ENCODE results near the gene SUSD4.

Gene SUSD4

GRCh38 chr1:223227486-223228196, 136.3 kb downstream of the SUSD4 start:
- DNase-seq, result no peak
- TF ChIP-seq GATA1 (IDR thresholded peaks at IDR 0.05; ENCODE audit: low read depth, low read length) (no peak), POLR2A (IDR thresholded peaks at IDR 0.05; ENCODE audit: low read length) (no peak)

GRCh38 chr1:223227031-223227430, 136.9 kb downstream of the SUSD4 start:
- DNase-seq, result no peak

GRCh38 chr1:223226271-223226670, 137.7 kb downstream of the SUSD4 start:
- TF ChIP-seq GATA1 (IDR thresholded peaks at IDR 0.05; ENCODE audit: low read depth, low read length) (no peak), POLR2A (IDR thresholded peaks at IDR 0.05; ENCODE audit: low read length) (no peak)
- no peak for DNase-seq

More at GRCh38 chr1:223227031-223227430, 136.9 kb downstream of the SUSD4 start:
- TF ChIP-seq GATA1 (IDR thresholded peaks at IDR 0.05; ENCODE audit: low read depth, low read length) (no peak), POLR2A (IDR thresholded peaks at IDR 0.05; ENCODE audit: low read length) (no peak)

GRCh38 chr1:223225481-223225880, 138.5 kb downstream of the SUSD4 start:
- TF ChIP-seq POLR2A (IDR thresholded peaks at IDR 0.05; ENCODE audit: low read length), result no peak
- no peak for TF ChIP-seq GATA1 (IDR thresholded peaks at IDR 0.05; ENCODE audit: low read depth, low read length)
- DNase-seq, result no peak

- no peak for DNase-seq
- TF ChIP-seq POLR2A (IDR thresholded peaks at IDR 0.05; ENCODE audit: low read length) (no peak), GATA1 (IDR thresholded peaks at IDR 0.05; ENCODE audit: low read depth, low read length) (no peak)
These were observed 138.9 kb downstream of the SUSD4 start for GRCh38 chr1:223225061-223225460.

GRCh38 chr1:223224465-223224864, 139.5 kb downstream of the SUSD4 start:
- DNase-seq, result no peak
- no peak for TF ChIP-seq POLR2A (IDR thresholded peaks at IDR 0.05; ENCODE audit: low read length)
- TF ChIP-seq GATA1 (IDR thresholded peaks at IDR 0.05; ENCODE audit: low read depth, low read length), result no peak

GRCh38 chr1:223223091-223223995, 140.6 kb downstream of the SUSD4 start:
- TF ChIP-seq POLR2A (IDR thresholded peaks at IDR 0.05; ENCODE audit: low read length) (no peak), GATA1 (IDR thresholded peaks at IDR 0.05; ENCODE audit: low read depth, low read length) (no peak)
- no peak for DNase-seq

GRCh38 chr1:223222377-223222776, 141.6 kb downstream of the SUSD4 start:
- TF ChIP-seq GATA1 (IDR thresholded peaks at IDR 0.05; ENCODE audit: low read depth, low read length) (no peak), POLR2A (IDR thresholded peaks at IDR 0.05; ENCODE audit: low read length) (no peak)
- no peak for DNase-seq

- TF ChIP-seq POLR2A (IDR thresholded peaks at IDR 0.05; ENCODE audit: low read length) (no peak), GATA1 (IDR thresholded peaks at IDR 0.05; ENCODE audit: low read depth, low read length) (no peak)
- no peak for DNase-seq
These were observed 142.3 kb downstream of the SUSD4 start for GRCh38 chr1:223221686-223222085.

GRCh38 chr1:223219846-223220610, 143.9 kb downstream of the SUSD4 start:
- DNase-seq, result no peak
- TF ChIP-seq GATA1 (IDR thresholded peaks at IDR 0.05; ENCODE audit: low read depth, low read length) (no peak), POLR2A (IDR thresholded peaks at IDR 0.05; ENCODE audit: low read length) (no peak)

GRCh38 chr1:223219318-223219635, 144.7 kb downstream of the SUSD4 start:
- no peak for TF ChIP-seq POLR2A (IDR thresholded peaks at IDR 0.05; ENCODE audit: low read length)
- TF ChIP-seq GATA1 (IDR thresholded peaks at IDR 0.05; ENCODE audit: low read depth, low read length), result no peak
- DNase-seq, result no peak

- TF ChIP-seq GATA1 (IDR thresholded peaks at IDR 0.05; ENCODE audit: low read depth, low read length), result no peak
- TF ChIP-seq POLR2A (IDR thresholded peaks at IDR 0.05; ENCODE audit: low read length), result no peak
- DNase-seq, result no peak
These were observed 146.2 kb downstream of the SUSD4 start for GRCh38 chr1:223217781-223218180.

GRCh38 chr1:223216531-223217205, 147.3 kb downstream of the SUSD4 start:
- TF ChIP-seq POLR2A (IDR thresholded peaks at IDR 0.05; ENCODE audit: low read length) (no peak), GATA1 (IDR thresholded peaks at IDR 0.05; ENCODE audit: low read depth, low read length) (no peak)
- no peak for DNase-seq

All from erythroblast (primary cell).